Pericardium fibroblast (primary cell): Measurements from ENCODE around the gene TRPV5. TPM values are rescaled to one million over a fixed set of nuclear protein-coding genes. Genes with fewer than 3 reads are reported as not detected.

ENCODE experiments used
- total RNA-seq: library from RNA; depleted of rRNA; stranded (reverse); fragments of >200 nt; gene quantifications from 2 replicates; pipeline ENCODE4 v1.2.3, GENCODE V29; 2015

TRPV5 gene
- not detected in 2 replicates for total RNA-seq

DNA sequence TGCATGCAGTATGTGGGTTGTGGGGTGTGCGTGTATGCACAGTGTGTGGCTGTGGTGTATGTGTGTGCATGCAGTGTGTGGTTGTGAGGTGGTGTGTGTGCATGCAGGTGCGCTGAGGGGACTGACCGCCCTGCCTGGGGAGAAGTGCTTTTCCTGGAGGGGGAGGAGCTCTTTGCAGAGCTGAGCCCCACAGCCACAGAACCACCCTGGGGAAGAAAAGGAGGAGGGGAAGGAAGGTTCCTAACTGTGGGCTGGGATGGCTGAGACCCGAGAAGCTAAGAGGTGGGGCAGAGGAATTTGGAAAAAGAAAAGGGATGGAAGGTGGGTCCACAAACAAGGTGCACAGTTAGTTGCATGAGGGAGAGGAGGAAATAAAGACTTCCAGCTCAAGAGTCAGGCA lies at the start of gene TRPV5:
Gene TRPV5 (minus strand): TSS at position 123 of the 400 bp plus-strand sequence. CDS start 287 bp downstream, outside the sequence.

DNA sequence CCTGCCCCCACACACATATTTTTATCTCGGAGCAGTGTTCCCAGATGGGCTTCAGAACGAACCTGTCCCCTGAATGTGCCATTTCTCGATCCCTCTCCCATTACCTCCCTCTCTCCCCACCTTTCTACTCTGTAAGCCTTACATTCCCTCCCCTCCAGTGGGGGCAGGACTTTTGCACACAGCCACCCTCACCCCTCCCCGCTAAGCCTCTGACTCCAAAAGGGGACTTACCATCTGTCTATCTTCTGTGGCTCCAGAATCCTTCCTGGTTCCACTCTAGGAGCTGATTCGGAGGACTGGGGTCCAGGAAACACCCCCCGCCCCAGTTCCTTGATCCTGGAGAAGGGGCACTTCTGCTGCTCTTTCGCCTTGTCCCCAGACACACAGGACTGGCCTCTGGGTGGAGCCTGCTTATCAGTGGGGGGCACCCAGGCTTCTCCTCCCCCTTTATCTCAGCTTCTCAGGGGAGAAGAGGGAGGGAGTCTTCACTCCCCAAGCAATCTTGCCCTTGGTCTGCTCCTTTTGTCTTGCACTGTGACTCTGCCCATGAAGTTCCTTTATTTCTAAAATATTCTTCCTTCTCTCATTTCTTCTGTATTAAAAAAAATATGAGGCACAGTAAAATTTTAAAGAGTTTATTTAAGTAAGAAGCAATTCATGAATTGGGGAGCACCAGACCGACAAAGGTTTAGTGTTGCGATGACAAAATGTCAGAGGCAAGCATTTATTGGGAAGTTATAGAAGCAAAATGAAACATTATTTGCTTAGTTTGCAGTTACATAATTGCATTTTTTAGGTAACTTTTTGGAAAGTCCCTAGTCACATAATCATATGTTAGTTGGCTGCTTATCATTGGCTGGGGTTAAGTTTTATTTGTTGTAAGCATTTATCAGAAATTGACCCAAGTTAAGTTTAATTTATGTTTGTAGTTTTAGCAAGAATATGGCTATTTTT lies 28.7 kb upstream of the TRPV5 start, which contains the start of gene KEL:
Gene KEL (minus strand): TSS at position 391 of the 954 bp plus-strand sequence. CDS start 157 bp downstream, at position 234.

DNA sequence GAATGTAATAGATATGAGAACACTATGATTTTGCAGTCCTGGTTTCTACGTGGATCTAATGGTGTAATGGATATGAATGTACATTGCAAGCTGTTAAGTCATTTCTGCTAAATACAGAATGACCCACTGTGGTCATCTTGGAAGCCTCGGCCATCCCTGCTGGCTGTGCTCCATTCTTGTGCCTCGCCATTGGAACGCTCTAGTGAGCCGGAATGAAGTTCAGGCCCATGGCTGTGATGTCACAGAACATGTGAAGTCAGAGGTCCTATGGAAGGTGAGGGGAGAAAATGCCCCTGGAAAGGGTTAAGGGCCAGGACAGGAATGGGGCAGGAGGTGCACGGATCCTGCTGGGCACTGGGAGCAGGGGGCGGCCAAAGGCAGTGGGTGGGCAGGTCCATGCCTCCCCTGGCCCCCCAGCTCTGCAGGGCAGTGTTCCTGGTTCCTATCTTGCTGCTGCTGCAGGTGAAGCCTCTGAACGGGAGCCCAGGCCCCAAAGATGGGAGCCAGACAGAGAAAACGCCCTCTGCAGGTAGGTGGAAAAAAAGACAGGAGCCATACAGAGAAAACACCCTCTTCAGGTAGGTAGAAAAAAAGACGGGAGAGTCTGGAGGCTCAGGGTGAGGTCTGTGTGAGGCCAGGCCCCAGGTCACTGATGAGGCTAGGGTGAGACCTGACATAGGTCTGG lies 5.8 kb upstream of the TRPV5 start, which contains the start of gene LLCFC1:
Gene LLCFC1 (plus strand): TSS at position 259 of the 685 bp plus-strand sequence. CDS start 138 bp downstream, at position 397.

DNA sequence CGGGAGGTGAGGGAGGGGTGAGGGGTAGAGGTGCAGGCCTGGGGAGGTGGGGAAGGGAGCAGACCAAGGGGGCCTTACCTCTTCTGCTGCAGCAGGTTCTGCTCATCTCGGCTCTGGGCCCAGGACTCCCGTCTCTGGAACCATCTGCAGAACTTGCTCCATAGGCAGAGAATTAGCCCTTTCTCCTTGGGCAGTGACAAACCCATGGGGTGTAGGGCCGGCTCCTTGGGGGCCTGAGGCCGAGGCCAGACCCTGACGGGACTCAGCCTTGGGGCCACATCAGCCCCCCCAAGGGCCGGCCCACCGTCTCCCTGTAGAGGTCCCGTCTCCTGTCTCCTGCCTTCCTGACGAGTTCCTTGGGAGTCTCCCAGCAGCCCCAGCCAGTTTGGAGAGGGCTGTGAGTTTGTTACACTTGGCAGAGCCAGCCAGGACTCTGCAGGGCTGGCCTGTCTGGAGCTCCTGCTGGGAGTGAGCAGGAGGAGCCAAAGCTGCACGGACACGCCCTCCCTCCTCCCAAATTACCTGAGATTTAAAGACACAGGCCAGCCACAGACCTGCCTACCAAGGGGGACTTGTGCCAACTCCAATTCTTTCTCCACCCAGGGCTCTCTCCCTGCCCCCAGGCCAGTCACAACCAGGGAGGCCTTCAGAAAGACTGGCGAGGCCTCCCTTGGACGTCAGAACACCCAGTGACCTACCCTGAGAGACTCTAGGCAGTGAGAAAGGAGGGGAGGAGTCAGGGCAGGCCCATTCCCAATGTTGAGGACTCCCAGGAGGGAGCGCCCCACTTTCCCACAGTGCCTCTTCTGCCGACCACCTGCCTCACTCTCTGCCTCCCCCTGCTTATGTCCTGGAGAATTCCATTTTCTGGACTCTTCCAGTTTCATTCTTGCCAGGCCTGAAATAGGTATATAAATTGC lies 48.0 kb downstream of the TRPV5 start, which contains the start of gene TRPV6:
Gene TRPV6 (minus strand): TSS at position 435 of the 920 bp plus-strand sequence.

Other genes with a start within 250 kb of the TRPV5 start
- not detected in 2 replicates for gene PRSS1, start 184.3 kb downstream of the TRPV5 start, total RNA-seq
- 1.3 TPM in 1 of 2 replicates, not detected in the other for gene PRSS2, start 162.8 kb downstream of the TRPV5 start, total RNA-seq
- 32.3 and 42.5 TPM in 2 replicates for gene EPHB6, start 78.7 kb downstream of the TRPV5 start, total RNA-seq
- gene TRPV6, start 48.0 kb downstream of the TRPV5 start, total RNA-seq, result not detected in 2 replicates
- not detected in 2 replicates for gene LLCFC1, start 5.7 kb upstream of the TRPV5 start, total RNA-seq
- gene KEL, start 28.6 kb upstream of the TRPV5 start, total RNA-seq, result not detected in 2 replicates
- not detected in 2 replicates for gene OR9A2, start 93.4 kb upstream of the TRPV5 start, total RNA-seq
- not detected in 2 replicates for gene OR6V1, start 118.6 kb upstream of the TRPV5 start, total RNA-seq
- gene PIP, start 198.3 kb upstream of the TRPV5 start, total RNA-seq, result not detected in 2 replicates
- not detected in 2 replicates for gene TAS2R39, start 249.7 kb upstream of the TRPV5 start, total RNA-seq